HG03342 (cell line): ENCODE measurements around the gene DDC.
"Not testable (repeated sequence)": the region's sequence is repeated elsewhere in the genome, so short reads cannot be mapped to it uniquely, and the experiment has no call there.

Experiments
- ATAC-seq: cut with Tn5 transposase; IDR thresholded peaks from one replicate; pipeline ENCODE4 v1.9.1; 2021; ENCODE audit warnings: mild to moderate bottlenecking, moderate library complexity; ENCODE audit not compliant: unreplicated experiment

The DDC gene

DNA sequence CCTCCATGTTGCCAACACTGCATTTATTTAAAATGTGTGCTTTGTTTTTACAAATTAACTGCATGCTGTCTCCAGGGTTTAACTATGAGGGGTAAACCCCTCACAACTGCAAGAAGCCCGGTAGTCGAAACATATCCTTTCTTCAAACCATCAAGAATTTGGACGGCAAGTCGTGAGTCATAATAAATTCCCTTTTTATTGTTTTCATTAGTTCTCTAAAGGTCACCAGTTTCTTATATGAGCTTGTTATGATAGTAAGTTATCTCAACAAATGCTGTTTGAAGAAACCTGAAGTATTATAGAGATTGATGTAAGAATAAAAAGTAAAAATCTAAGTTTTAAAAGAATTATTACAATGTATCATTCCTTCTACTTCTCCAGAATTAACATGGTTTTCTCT is 102.8 kb downstream of the DDC start:
- ATAC-seq = no peak

DNA sequence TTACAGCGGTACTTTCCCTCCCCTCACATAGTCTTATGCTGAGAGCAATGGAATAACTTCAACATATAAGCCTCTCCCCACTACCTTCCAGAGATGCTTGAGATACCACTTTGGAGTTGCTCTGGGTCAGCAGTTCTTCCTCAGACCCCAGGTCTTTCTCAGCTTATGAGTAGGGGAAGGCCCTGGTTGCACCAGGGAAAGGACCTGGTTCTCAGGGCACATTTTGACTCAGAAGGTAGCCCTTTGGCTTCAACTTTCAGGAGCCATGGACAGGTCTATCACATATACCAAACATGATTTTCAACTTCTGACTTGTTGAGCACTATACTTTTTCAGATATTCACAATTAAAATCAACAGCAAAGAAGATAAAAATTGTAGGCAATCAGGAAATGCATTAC is 103.5 kb downstream of the DDC start:
- ATAC-seq = no peak

DNA sequence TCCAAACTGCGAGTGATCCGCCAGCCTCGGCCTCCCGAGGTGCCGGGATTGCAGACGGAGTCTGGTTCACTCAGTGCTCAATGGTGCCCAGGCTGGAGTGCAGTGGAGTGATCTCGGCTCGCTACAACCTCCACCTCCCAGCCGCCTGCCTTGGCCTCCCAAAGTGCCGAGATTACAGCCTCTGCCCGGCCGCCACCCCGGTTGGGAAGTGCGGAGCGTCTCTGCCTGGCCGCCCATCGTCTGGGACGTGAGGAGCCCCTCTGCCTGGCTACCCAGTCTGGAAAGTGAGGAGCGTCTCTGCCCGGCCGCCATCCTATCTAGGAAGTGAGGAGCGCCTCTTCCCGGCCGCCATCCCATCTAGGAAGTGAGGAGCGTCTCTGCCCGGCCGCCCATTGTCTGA is 106.0 kb downstream of the DDC start:
- not testable (repeated sequence) for ATAC-seq

DNA sequence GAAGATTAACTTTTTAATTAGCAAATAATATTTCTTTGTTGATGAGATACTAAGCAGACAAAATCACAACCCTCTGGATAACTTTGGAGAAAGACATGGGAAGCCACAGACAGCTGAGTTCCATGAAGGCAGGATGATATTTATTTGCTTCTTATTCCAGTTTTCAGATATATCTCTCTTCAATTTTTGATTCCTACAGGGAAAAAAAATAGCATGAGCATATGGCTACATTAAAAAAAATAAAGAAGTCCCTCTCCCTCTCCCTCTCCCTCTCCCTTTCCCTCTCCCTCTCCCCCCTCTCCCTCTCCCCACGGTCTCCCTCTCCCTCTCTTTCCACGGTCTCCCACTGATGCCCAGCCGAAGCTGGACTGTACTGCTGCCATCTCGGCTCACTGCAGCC is 106.6 kb downstream of the DDC start:
- ATAC-seq = not testable (repeated sequence)

DNA sequence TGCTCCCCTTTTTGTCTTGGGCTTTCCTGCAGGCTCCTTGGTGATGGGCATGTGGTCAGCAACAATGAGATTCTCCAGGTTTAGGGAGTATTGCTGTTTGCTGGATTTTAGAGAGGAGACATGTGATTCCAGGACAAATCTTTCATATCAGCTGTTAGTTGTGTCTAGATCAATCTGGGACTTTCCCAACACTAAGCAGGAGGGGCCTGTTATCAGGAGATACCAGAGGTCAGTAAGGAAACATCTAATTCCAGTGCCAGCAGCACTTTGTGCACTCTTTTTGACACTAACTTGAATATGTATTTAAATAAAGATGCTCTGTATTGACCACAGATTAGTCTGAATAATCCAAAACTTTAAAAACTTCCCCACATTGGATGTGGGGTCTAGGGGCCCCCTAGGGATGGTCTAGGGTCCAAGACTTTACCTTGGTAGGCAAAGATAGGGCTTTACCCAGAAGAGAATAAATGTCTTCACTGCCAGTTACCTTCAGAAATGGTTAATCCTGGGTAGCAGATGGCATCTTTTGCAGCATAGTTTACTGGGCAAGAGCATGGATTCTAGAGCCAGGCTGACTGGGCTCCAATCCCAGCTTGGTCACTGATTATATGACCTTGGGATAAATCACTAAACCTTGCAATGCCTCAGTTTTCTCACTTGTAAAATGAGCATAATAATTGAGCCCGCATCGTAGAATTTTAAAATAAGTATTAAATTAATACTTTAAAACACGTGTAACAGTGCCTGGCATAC is 108.7 kb downstream of the DDC start:
- no peak for ATAC-seq

DNA sequence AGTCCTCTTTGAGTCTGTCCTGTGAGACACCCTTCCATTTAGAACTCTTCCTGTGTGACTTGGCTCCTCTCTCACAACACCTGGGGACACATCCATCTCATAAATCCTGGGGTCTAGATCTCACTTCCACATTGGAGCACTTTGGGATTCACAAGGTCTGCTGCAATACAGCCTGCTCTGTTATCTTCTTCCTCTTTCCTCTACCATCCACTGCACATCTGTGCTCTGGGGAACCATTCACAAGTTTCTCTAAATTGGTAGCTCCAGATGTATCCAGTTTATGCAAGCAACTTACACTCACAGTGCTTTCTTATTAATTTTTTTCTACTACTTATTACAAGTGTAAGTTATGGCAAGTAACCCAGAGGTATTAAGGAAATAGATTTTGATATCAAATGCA is 109.5 kb downstream of the DDC start:
- ATAC-seq = no peak

DNA sequence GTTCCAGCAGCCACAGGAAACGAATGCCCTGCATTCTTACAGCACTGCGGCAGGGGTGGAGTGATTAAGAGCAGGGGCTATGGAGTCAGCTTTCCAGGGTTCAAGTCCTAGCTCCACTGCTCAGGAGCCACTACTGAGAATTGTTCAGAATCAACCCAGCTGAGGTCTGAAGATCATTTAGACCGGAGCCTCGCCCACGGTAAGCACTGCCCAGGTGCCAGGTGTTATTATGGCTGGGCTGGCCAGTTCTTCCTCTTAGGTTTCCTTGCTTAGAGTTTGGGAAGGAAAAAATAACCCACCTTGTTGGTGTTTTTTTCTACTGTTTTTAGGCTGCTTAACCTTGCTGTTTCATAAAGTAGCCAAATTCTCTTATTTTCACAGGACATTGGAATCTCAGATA is 110.2 kb downstream of the DDC start:
- ATAC-seq = no peak

DNA sequence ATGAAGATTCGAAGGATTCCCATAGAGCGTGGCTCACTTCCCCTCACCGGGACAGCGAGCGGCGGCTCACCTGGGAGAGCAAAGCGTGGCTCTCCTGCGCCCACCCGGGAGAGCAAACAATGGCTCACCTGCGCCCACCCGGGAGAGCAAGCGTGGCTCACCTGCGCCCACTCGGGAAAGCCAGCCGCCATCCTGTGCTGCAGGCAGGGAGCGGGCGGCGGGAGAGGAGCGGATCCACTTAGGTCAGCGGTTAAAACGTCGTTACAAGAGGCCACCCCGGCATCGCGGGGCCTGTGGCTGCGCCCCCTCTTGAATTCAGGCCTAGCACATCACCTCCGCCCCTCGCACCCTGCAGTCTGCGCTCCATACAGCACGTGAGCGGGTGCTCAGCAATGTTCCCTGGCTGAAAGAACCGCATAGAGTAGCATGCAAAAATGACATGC is 114.6 kb downstream of the DDC start:
- ATAC-seq = peak; percentile 19

DNA sequence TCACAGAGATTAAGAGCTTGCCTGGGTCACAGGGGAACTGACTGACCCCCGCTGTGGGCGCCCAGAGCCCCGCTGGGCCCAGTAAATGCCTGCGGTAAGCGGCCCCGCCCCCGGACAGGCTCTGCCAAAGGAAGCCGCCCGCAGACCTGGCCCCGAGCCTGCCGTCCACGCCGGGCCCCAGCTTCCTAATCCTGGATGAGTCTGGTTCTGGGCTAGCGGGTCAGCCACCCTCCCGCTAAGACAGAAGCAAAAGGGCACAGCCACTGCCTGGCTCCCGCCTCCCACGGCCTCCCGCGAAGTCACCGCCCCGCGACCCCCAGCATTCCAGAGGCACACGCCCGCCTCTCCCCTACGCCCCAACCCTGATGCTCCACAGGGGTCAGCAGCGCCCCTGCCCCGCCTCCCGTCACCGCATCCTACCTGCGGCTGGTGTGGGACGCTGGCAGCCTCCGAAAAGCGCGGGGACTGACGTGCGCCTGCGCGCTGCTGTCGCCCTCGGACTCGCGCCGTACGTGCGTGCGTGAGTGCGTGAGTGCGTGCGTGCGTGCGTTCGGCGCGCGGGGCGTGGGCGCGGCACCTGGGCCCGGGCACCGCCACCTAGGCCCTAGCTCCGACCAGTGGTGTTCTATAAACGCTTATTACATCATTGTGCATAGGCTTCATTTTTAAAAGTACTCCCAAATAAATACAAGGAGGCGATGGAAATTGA is 115.2 kb downstream of the DDC start, which contains the start of gene FIGNL1:
TSS of gene FIGNL1 (minus strand) at position 470 of the 709 bp plus-strand sequence. CDS start 3,063 bp downstream, outside the sequence.
- peak; percentile 88 for ATAC-seq

DNA sequence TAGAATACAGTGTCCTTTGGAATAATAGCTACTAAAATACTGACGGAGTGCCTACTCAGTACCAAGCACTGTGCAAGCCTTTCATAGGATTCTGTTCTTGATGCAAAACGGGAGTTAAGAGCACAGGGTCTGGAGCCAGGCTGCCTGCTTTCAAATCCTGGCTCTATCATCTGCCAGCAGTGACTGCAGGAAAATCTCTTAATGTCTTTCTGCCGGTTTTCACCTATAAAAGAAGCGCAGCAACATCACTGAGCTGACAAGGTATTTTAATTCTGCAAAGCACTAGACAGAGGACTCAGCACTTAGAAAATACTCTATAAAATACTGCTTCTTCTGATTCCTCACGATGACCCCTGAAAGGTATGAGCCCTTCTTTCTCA is 115.7 kb downstream of the DDC start:
- ATAC-seq = no peak

DNA sequence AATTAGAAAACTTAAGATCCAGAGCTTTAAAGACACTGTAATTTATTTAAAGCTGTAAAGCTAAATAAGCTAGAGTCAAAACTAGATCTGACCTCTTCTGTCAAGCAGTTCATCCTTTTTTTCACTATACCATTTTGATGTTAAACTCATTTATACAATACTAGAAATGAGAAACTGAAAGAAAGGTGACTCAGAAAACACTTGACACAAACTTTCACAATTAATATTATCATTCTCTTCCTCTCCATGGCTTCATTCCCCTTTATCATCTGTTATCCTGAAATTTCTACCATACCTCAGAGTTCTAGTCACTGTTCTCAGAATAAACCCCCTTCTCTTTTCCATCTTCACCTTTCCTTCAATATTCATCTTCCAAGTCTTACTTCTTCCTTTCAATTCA is 116.4 kb downstream of the DDC start:
- no peak for ATAC-seq

DNA sequence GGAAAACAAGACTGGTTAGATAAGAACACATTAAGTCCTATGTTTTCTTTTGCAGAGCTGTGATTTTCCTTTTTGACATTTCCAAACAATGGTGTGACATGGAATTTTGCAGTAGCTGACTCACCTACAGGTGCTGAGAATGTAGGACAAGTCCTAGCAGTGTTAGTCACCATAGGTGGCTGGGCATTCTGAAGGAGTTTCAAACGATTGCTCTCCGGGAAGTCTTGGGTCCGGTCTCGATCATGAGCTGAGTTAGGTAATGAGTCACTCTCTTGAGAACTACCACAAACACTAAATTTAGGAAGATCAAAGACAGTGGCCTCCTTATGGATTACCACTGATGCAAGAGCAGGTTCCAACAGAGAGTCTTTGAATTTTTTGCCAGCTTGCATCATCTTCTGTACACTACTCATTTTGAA is 118.7 kb downstream of the DDC start:
- ATAC-seq = no peak

DNA sequence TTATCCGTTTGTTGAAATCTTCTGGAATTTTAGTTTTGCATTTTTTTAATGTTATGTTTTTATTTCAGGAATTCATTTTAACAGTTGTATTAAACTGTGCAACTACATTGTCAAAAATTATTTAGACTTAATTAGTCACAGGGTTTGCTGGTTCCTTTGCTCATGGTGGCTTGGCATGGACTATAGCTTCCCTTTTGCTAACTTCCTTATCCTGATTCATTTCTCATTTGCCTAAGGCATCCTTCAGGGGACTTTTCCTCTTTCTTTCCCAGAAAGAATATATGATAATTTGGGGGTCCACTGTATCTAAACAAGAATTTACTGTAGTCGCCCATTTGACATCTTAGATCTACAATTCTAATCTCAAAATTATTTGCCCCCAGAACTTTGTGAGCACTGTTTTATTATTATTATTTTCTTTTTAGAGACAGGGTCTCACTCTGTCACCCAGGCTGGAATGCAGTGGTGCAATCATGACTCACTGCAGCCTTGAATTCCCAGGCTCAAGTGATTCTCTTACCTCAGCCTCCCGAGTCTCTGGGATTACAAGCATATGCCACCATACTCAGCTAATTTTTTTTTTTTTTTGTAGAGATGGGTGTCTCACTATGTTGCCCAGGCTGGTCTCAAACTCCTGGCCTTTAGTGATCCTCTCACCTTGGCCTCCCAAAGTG is 128.9 kb downstream of the DDC start:
- ATAC-seq = no peak

DNA sequence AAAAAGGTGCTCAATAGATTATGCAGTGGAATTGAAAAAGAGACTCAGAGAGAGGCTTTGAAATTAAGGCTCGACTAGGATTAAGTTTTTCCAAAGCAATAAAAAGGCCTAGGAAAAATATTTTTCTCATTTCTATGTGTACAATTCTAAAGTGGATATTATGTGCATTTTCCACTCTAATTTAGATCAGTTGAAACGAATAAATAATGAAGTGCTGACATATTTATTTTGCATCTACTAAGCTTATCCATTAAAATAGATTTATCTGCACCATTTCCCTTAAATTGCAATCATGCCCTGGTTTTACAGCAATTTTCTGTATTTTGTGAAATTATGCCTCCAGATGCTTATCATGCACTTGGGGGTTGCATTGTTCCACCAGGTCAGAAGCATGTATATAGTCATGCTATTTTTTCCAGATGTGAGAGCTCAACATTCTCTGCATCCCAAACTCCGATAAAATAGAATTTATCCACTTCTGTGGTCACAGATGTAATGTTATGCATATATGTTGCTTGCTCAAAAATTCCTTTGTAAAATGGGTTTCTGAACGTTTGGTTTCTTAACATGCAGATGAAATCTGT is 133.4 kb downstream of the DDC start:
- ATAC-seq = no peak

DNA sequence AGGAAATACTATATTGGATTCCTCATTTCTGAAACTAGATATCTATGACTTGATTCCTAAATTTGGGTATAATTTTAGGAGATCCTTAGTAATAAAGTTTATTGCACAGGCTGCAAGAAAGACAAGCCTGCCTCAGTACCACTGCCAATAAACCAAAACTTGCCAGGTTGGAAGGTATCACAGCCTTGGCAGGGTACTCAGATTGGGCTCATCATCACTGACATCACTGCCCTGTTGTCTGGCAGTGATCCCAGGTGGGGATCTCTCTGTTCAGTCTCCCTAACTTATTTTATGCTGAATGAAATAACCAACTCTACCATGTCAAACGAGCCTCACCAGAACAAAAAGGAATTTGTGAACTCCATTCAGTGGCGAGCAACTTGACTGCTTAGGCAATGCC is 133.9 kb downstream of the DDC start:
- no peak for ATAC-seq

DNA sequence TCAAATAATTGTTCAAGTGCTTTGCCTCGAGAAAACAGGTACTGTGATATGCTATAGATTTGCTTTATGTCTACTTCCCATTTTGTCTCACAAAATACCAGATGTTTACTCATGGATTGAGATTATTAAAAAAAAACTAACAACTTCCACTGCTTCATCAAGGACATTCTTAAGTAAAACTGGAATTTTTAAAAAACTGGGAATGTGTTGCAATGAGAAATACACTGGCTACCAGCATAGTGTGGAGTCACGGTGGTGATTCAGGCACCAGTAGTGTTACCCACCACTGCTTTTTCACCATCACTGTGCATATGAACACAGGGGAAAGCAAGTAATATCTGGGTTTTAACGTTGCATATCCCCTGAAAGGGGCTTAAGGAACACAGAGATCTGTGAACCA is 136.3 kb downstream of the DDC start:
- ATAC-seq = no peak

DNA sequence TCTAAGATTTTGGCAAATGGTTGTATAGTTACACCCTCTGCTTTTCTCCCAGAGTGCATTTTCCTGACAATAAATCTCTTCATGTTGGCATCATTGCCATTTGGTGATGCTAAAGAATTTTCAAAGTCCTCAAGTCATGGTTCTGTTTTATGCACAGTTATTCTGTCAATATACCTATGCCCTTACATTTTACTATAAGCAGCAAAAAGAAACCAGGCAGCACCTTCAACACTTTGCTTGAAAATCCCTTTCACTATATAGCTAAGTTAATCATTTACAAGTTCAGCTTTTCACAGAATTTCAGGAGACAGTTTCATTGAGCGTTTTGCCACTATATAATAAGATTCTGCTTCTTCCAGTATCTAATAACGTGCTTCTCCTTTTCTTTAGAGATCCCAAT is 137.7 kb downstream of the DDC start:
- no peak for ATAC-seq

DNA sequence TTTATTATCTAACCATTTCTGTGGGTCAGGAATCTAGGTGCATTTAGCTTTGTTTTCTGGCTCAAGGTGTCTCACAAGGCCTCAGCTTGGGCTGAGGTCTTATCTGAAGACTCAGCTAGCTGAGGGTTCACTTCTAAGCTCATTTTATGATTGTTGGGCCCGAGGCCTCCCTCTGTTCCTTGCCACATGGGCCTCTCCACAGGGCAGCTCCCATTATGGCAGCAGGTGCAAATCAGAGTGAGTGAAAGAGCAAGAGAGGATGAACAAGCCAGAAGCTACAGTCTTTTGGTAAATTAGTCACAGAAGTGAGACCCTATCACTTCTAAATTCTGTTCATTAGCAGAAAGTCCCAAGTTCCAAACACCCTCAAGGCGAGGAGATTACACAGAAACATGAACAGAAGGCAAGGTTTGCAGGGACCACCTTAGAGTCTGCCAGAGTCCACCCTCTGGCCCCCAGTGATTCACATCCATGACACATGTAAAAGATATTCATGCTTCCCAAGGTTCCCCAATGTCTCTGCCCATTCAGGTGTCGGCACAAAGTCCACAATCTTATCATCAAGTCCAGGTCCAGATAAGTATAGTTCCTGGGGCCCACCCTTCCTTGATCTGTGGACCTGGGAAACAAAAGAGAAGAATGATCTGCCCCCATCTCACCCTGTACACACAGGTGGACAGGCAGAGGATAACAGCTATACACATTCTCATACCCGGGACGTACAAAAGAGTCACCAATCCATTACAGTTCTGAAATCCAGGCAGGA is 138.7 kb downstream of the DDC start:
- no peak for ATAC-seq

DNA sequence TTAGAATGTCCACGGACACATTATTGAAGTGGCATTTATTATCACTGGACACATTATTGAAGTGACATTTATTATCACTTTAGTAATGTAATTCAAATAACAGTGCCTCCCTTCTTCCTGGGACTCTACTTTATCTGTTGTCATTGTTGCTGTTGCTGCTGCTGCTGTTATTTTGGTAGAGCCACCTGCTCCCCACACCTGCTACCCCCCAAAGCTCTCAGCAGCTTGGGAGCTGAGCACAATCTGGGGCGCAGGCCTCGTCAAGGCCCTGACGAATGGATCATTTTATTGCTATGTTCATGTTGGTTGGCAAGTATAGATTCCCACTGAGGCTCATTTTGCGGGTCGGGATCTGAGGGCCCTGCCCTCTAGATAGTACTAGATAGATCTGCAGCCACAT is 139.9 kb downstream of the DDC start:
- no peak for ATAC-seq

DNA sequence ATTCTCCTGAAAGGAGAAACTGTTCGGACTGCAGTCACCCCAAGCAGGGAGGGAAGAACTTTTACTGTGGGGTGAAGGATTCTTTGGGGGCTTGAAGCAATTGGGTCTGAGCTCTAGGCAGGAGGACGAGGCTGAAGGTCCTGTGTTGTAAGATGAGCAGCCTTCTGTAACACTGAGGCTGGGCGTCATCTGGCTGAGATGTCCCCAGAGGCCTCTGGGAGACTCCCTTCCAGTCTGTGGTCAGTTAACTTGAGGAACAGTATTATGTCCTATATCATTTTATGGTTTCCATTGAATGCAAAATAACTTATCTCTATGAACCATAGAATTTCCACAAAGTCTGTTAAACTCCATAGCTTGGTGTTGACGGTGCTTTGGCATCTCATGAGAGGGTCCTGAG is 141.3 kb downstream of the DDC start:
- ATAC-seq = no peak

DNA sequence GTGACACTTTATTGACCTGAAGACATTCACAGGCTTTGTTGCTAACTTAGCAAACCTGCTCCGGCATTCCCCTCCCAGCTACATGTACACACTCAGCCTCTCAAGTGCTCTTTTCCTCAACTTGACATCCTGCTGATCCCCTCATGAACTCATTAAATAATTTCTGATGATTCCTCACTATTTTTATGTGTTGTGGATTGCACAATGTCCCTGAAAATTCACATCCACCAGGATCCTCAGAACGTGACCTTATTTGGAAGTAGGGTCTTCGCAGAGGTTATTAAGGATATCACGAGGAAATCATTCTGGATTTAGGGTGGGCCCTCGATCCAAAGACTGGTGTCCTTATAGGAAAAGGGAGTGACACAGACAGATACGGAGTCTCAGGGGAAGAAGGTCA is 142.3 kb downstream of the DDC start:
- no peak for ATAC-seq
